CD4-positive, alpha-beta T cell (primary cell): ENCODE results near the gene C3orf49. TPM values are rescaled to one million over a fixed set of nuclear protein-coding genes. Genes with fewer than 3 reads are reported as not detected.

Experiments used
- ATAC-seq: fragments of 200-7000 bp; cut with Tn5 transposase; one replicate; pipeline ENCODE4 v1.10.0; 2022; ENCODE audit warnings: mild to moderate bottlenecking; ENCODE audit not compliant: poor library complexity
- CTCF ChIA-PET: fragments of 350-600 bp; sonication (Branson Sonifier 250); formaldehyde crosslinking; loops from one replicate; lab custom pipeline; 2021; ENCODE audit warnings: antibody characterized with exemption, inconsistent platforms; lab: Charles Lee
- POLR2A ChIA-PET: fragments of 350-600 bp; sonication (Branson Sonifier 250); formaldehyde crosslinking; loops from one replicate; lab custom pipeline; 2021; ENCODE audit warnings: antibody characterized with exemption, inconsistent platforms; lab: Charles Lee
- DNase-seq, 14 experiments: peaks; one replicate each; pipeline ENCODE4 v3.0.0-alpha.2; 2013 to 2020; ENCODE audit warnings: mixed read lengths in 2 of 14
- H3K27ac ChIP-seq, 2 donors: one replicate each; pipeline versions ENCODE4 v1.5.1 to v1.7.0; 2013; ENCODE audit warnings: low read length in 2 of 2, low read depth in 1 of 2, mild to moderate bottlenecking in 1 of 2
- H3K27me3 ChIP-seq, 2 experiments: 1 replicate in 1 of 2; 2 replicates in 1 of 2; pipeline versions ENCODE4 v1.6.1 to v1.7.0; 2013; ENCODE audit warnings: low read length in 2 of 2, control low read depth in 1 of 2, mild to moderate bottlenecking in 1 of 2, moderate library complexity in 1 of 2; ENCODE audit not compliant: insufficient read depth in 2 of 2, control insufficient read depth in 1 of 2
- H3K36me3 ChIP-seq: one replicate; pipeline ENCODE4 v1.6.1; 2013; ENCODE audit warnings: low read length, control low read depth; ENCODE audit not compliant: insufficient read depth
- H3K4me1 ChIP-seq: one replicate; pipeline ENCODE4 v1.6.1; 2013; ENCODE audit warnings: low read length, control low read depth; ENCODE audit not compliant: insufficient read depth
- H3K4me3 ChIP-seq: one replicate; pipeline ENCODE4 v1.5.1; 2013; ENCODE audit warnings: mild to moderate bottlenecking, low read length, moderate library complexity
- H3K9me3 ChIP-seq, 2 experiments: 1 replicate in 1 of 2; 2 replicates in 1 of 2; pipeline versions ENCODE4 v1.6.1 to v1.7.0; 2013; ENCODE audit warnings: low read length in 2 of 2, mild to moderate bottlenecking in 2 of 2, control low read depth in 1 of 2, moderate library complexity in 1 of 2; ENCODE audit not compliant: control insufficient read depth in 1 of 2, insufficient read depth in 1 of 2
- H3K27ac Mint-ChIP-seq: one replicate; pipeline ENCODE4 v1.8.0; 2020; ENCODE audit warnings: mixed read lengths
- H3K27me3 Mint-ChIP-seq: one replicate; pipeline ENCODE4 v1.8.0; 2021; ENCODE audit warnings: mixed read lengths
- H3K36me3 Mint-ChIP-seq: one replicate; pipeline ENCODE4 v1.8.0; 2021; ENCODE audit warnings: low read depth, mixed read lengths
- H3K4me1 Mint-ChIP-seq: one replicate; pipeline ENCODE4 v1.8.0; 2021; ENCODE audit warnings: low read depth, mixed read lengths
- H3K4me3 Mint-ChIP-seq: one replicate; pipeline ENCODE4 v1.8.0; 2020; ENCODE audit warnings: mild to moderate bottlenecking, mixed read lengths
- H3K9me3 Mint-ChIP-seq: one replicate; pipeline ENCODE4 v1.8.0; 2020; ENCODE audit warnings: mixed read lengths
- intact Hi-C, 2 experiments: fragments of 100-400 bp; cut with DNase I in 1 of 2; cut with micrococcal nuclease in 1 of 2; formaldehyde crosslinking; loops; one replicate each; pipeline versions ENCODE4 v1.15.1 to v1.9.0; 2023 to 2025; cut with DNase I, micrococcal nuclease
- total RNA-seq, 174 experiments: library from RNA in 2 of 174; stranded (reverse) in 2 of 174; gene quantifications; one replicate each; pipeline ENCODE4 v1.2.3 and lab custom pipeline; 2021 to 2026
- TF ChIP-seq, protein P1 (sequence below): fragments of 200-600 bp; IDR thresholded peaks from one replicate; pipeline ENCODE4 v1.8.0; 2022; ENCODE audit warnings: antibody characterized with exemption, mild to moderate bottlenecking

Gene C3orf49
- total RNA-seq, 2 experiments from 2014 or later: not detected

GRCh38 chr3:63863150-63864007 is 44.3 kb downstream of the C3orf49 start, which contains the start of the genes ATXN7 and THOC7:
TSS of gene ATXN7 (plus strand) at chr3:63863867. CDS start at chr3:63912599, 48,732 bp downstream.
TSS of gene THOC7 (minus strand) at chr3:63863805. CDS start at chr3:63863790, 15 bp downstream.
- Histone ChIP-seq H3K27ac (peak within 1 kb of the TSS in 1 of 2 donors; percentile 50), H3K36me3 (no peaks in the 10 kb centered on the region), H3K9me3 (no peaks in the 10 kb centered on the region), H3K27me3 (no peaks in the 10 kb centered on the region), H3K4me1 (peaks cover 34% of the 10 kb centered on the region), H3K4me3 (peak within 1 kb of the TSS; percentile 85)
- peak within 1 kb of the TSS; percentile 86 for H3K27ac Mint-ChIP-seq
- ChIA-PET CTCF (no interaction called here), POLR2A (interaction anchor here (1.0 to 2.9 kb wide), 6 partner anchors 14 to 160 kb away, joined by 5 to 20 read pairs (median 7); partner anchors contain the start of genes PSMD6 and SCAANT1)
- peak within 1 kb of the TSS; percentile 89 for H3K4me3 Mint-ChIP-seq
- H3K4me1 Mint-ChIP-seq: peaks cover 73% of the 10 kb centered on the region
- ATAC-seq: peak; percentile 84
- peak; percentile 55 to 89 (median 68) for DNase-seq
- TF ChIP-seq, protein P1, sequence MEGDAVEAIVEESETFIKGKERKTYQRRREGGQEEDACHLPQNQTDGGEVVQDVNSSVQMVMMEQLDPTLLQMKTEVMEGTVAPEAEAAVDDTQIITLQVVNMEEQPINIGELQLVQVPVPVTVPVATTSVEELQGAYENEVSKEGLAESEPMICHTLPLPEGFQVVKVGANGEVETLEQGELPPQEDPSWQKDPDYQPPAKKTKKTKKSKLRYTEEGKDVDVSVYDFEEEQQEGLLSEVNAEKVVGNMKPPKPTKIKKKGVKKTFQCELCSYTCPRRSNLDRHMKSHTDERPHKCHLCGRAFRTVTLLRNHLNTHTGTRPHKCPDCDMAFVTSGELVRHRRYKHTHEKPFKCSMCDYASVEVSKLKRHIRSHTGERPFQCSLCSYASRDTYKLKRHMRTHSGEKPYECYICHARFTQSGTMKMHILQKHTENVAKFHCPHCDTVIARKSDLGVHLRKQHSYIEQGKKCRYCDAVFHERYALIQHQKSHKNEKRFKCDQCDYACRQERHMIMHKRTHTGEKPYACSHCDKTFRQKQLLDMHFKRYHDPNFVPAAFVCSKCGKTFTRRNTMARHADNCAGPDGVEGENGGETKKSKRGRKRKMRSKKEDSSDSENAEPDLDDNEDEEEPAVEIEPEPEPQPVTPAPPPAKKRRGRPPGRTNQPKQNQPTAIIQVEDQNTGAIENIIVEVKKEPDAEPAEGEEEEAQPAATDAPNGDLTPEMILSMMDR: no peak
- intact Hi-C loops: loop anchor here (1.0 to 5.0 kb wide), 5 partner anchors 48 to 159 kb away; partner anchors contain the start of genes PSMD6 (in 2 of the 2) and SCAANT1 (in 1 of the 2)
- no peaks in the 10 kb centered on the region for H3K9me3 Mint-ChIP-seq
- peaks cover 24% of the 10 kb centered on the region for H3K36me3 Mint-ChIP-seq
- no peaks in the 10 kb centered on the region for H3K27me3 Mint-ChIP-seq

DNA sequence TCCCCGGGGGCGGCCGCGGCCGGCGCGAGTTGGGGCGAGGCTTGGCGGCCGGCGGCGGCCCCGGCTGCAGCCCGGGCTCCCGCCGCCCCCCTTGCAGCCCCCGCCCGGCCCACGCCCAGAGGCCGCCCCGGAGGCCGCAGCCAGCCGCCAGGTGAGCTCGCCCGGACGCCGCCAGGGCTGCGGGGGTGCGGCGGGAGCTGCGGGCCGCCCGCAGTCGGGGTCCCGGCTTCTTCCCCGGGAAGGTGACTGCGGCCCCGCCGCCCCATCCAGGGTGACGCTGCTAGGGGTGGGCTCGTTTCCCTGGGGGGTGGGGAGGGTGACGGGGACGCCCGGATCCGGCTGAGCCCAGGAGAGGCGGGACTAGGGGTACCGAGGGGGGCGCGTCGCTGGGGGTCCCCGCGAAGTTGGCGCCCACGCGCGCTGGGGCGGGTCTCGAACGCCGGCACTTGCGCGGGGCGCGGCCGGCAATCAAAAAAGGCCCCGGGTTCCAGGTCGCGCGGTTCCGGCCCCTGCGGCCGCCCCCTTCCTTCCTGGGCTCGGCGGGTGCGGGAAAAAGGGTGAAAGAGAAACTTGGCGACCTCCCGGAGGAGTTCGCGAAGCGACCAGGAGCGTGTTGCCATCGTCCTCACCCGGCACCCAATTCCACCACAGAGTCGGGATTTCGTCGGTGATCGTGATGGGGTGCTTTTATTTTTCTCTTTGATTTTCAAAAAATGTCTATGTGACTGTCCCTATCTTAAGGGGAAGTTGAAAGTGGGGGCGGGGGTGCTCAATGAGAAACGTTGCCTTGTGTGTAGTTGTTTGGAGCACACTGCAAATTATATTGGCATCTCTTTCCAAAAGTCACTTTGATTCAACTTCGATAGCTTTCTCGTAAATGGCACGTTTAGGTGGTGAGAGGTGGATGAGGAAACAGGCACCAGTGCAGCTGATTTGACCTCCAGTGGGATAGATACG is 45.2 kb downstream of the C3orf49 start:
- H3K27ac Mint-ChIP-seq: peak overlapping the region; percentile 86
- ATAC-seq: peak; percentile 50
- POLR2A ChIA-PET: interaction anchor here (0.6 to 2.9 kb wide), 6 partner anchors 13 to 159 kb away, joined by 3 to 20 read pairs (median 7); partner anchors contain the start of genes PSMD6 and SCAANT1

More for the DNA sequence above, 45.2 kb downstream of the C3orf49 start:
- TF ChIP-seq, protein P1: no peak
- no peaks in the 10 kb centered on the region for H3K9me3 Mint-ChIP-seq
- H3K27ac ChIP-seq: peak overlapping the region in 1 of 2 donors; percentile 50
- intact Hi-C loops: loop anchor here (5.0 kb wide), 2 partner anchors 103 to 158 kb away; partner anchors contain the start of gene PSMD6 (in 1 of the 2)
- H3K36me3 ChIP-seq: no peaks in the 10 kb centered on the region
- H3K9me3 ChIP-seq: no peaks in the 10 kb centered on the region
- peak overlapping the region; percentile 75 for H3K4me3 ChIP-seq
- H3K4me1 ChIP-seq: peaks cover 32% of the 10 kb centered on the region
- peak; percentile 1 to 65 (median 30) for DNase-seq
- no peaks in the 10 kb centered on the region for H3K27me3 ChIP-seq
- no peaks in the 10 kb centered on the region for H3K27me3 Mint-ChIP-seq
- H3K4me1 Mint-ChIP-seq: peaks cover 71% of the 10 kb centered on the region
- peak overlapping the region; percentile 89 for H3K4me3 Mint-ChIP-seq
- peaks cover 24% of the 10 kb centered on the region for H3K36me3 Mint-ChIP-seq
- CTCF ChIA-PET: no interaction called here
